Hematopoietic multipotent progenitor cell treated with erythropoietin and hydrocortisone succinate and interleukin-3 and kit ligand, for 8 days (in vitro differentiated cells): ENCODE data around the gene HSPA5.
"Not testable (repeated sequence)": the region's sequence is repeated elsewhere in the genome, so short reads cannot be mapped to it uniquely, and the experiment has no call there.

ENCODE experiments used
- DNase-seq: peaks from one replicate; pipeline ENCODE4 v3.0.0-alpha.2; 2015

HSPA5 gene

DNA sequence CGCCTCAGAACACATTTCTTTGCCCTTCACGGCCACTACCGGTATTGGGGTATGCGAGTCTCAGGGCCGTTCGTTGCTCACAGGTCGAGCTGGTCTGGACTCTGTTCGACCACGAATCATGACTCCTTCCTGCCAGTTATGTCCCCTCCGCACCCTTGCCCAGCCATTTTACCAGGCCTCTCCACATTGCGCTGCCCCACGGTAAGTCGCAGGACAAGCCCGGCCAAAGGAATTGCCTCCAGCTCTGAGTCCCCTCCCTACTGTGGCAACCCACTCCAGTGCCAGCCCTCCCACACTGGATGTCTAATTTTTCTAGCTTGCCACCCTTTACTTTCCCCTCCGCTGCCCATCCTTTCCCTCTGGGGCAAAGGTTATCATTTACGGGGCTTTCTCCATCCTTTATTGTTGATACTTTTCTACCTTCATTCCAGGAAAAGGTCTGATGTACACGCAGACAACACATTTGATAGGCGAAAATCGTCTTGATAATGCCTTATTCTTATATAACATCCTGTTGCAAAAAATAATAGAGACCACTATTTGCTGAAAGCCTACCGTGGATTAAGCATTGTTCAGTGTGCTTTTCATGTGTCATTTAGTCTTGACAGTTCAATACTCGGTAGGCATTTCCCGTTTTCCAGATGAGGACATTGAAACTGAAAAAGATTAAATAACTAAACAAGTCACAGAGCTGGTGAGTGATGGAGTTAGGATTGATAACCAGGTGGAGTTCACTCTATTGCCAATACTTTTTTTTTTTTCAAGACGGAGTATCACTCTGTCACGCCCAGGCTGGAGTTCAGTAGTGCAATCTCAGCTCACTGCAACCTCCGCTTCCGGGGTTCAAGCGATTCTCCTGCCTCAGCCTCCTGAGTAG is 958 bp upstream of the HSPA5 start:
- DNase-seq, result peak; percentile 14

DNA sequence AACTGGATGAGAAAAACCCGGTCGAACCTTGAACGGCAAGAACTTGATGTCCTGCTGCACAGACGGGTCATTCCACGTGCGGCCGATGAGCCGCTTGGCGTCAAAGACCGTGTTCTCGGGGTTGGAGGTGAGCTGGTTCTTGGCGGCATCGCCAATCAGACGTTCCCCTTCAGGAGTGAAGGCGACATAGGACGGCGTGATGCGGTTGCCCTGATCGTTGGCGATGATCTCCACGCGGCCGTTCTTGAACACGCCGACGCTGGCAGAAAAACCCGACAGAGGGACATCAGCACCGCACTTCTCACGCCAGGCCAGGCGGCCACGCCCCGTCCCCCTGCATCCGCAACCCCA is 519 bp downstream of the HSPA5 start:
- peak; percentile 56 for DNase-seq

DNA sequence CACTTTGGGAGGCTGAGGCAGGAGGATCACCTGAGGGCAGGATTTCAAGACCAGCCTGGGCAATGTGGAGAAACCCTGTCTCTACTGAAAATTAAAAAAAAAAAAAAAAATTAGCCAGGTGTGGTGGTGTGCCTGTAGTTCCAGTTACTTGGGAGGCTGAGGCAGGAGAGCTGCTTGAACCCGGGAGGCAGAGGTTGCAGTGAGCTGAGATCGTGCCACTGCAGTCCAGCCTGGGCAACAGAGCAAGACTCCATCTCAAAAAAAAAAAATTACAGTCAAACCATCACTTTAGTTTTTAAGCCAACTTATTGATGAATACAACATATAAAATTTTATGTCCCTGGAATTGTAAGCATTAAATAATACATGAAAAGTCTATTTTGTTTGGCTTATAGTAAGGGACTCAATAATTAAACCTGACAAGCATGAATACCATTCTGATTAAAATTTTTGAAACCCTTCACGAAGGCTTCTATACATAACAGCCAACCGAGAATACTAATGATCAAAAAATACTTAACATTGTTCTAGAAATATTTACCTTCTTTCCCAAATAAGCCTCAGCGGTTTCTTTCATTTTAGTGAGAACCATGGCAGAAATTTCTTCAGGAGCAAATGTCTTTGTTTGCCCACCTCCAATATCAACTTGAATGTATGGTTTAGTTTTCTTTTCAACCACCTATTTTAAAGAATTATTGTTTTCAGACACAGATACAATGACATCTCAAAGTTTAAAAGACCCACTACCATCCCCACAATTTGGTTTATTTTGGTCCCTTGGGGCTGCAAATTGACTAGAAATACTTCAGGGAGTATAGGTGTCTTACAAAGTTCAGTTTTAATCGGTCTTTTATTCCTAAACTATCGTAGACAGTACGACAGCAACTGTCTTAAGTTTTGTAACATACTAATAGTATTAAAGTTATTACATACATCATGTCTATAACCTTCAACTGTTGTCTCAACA is 1.2 kb downstream of the HSPA5 start:
- DNase-seq, result no peak

DNA sequence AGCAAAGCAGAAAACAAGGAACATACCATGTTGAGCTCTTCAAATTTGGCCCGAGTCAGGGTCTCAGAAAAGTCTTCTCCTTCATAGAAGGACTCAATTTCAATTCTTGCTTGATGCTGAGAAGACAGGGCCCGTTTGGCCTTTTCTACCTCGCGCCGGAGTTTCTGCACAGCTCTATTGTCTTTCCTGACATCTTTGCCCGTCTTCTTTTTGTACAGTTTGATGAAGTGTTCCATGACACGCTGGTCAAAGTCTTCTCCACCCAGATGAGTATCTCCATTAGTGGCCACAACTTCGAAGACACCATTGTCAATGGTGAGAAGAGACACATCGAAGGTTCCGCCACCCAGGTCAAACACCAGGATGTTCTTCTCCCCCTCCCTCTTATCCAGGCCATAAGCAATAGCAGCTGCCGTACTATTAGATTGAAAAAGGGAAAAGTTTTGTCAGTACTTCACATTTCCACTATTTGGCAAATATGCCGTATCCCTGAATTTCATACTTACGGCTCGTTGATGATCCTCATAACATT is 2.2 kb downstream of the HSPA5 start:
- no peak for DNase-seq

DNA sequence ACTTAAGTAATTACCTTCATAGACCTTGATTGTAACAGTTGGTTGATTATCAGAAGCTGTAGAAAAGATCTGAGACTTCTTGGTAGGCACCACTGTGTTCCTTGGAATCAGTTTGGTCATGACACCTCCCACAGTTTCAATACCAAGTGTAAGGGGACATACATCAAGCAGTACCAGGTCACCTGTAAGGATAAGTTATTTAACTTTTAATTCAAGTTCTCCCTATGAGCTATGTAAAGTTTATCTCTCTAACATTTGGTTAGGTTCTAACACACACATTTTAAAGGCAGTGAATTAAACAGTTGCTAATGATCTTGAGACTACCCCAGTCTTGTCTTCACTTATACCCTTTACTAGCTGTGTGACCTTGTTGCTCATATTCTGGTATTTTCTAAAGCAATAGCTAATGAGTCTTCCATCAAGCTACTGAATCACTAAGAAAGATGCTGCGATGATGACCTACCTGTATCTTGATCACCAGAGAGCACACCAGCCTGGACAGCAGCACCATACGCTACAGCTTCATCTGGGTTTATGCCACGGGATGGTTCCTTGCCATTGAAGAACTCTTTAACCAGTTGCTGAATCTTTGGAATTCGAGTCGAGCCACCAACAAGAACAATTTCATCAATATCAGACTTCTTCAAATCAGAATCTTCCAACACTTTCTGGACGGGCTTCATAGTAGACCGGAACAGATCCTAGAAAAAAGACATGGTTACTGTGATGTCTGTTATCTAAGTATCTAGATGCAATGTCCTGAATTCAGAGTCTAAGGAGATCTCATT is 2.8 kb downstream of the HSPA5 start:
- no peak for DNase-seq

DNA sequence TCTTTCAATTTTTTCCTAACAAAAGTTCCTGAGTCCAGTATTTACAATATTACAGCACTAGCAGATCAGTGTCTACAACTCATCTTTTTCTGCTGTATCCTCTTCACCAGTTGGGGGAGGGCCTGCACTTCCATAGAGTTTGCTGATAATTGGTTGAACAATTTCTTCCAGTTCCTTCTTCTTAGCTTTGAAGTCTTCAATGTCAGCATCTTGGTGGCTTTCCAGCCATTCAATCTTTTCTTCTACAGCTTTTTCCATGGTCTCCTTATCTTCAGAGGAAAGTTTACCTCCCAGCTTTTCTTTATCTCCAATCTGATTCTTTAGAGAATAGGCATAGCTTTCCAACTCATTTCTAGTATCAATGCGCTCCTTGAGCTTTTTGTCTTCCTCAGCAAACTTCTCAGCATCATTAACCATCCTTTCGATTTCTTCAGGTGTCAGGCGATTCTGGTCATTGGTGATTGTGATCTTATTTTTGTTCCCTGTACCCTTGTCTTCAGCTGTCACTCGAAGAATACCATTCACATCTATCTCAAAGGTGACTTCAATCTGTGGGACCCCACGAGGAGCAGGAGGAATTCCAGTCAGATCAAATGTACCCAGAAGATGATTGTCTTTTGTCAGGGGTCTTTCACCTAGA is 4.5 kb downstream of the HSPA5 start:
- DNase-seq, result not testable (repeated sequence)

DNA sequence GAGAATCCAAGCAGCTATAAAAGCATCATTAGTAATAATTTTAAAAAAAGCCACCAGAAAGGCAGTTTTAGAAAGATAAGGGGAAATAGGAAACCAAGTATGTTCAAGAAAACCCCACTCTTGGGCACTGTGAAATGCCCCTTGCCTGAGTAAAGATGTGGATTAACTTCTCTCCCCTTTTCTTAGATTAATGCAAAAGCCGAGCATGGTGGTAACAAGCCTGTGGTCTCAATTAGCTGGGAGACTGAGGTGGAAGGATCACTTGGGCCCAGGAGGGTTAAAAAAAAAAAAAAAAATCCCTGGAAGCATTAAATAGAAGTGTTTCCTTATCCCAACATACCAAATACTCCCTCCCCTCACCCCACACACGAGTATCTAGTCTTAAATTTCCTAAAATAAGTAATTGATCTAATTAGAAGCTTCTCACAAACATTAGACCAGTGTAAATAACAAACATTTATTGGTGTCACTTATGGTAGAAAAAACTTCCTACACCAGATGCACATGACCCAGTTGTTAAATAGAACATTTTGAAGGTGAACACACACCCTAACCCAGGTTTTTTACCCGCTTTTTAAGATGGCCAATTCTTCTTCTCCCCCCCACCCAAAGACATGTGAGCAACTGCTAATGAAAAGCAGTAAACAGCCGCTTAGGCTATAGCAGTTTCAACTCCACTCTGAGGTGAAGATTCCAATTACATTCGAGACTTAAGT is 5.2 kb downstream of the HSPA5 start:
- DNase-seq, result peak; percentile 6

DNA sequence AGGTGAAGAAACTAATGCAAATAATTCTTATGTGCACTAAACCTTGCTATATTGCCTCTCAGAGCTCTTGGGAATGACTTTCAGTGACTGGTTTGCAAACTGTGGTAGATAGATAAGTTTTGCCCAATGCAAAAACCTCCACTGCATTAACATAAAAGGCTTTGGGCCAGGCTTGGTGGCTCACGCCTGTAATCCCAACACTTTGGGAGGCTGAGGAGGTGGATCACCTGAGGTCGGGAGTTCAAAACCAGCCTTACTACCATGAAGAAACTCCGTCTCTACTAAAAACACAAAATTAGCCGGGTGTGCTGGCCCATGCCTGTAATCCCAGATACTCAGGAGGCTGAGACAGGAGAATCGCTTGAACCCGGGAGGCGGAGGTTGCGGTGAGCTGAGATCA is 7.0 kb downstream of the HSPA5 start:
- not testable (repeated sequence) for DNase-seq

DNA sequence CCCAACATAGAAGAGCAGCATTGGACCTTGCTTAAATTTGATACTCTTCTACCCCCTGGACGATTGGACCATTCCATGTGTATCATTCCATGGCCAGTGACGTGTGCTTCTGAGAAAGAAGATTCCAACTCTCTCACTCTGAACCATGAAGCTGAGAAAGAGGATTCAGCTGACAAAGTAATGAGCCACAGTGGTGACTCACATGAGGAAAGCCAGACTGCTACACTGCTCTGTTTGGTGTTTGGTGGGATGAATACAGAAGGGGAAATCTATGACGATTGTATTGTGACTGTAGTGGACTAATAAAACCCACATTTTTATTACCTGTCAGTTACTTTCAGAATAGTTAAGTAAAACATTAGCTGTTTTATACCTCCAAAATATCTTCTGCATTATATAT is 7.5 kb downstream of the HSPA5 start:
- DNase-seq, result peak; percentile 13

DNA sequence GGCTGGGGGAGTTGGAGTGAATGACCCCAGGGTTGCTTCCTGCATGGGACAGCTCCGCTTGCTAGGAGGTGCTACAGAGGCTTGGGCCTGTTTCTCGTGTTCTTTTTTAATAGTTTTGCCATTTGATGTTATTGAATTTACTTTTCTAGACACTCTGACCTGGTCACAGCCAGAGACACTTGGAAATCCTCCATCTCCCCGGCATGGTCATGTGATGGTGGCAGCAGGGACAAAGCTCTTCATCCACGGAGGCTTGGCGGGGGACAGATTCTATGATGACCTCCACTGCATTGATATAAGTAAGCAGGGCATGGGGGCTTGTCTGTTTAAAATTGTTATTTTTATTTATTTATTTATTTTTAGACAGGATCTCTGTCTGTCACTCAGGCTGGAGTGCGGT is 13.4 kb downstream of the HSPA5 start:
- no peak for DNase-seq

DNA sequence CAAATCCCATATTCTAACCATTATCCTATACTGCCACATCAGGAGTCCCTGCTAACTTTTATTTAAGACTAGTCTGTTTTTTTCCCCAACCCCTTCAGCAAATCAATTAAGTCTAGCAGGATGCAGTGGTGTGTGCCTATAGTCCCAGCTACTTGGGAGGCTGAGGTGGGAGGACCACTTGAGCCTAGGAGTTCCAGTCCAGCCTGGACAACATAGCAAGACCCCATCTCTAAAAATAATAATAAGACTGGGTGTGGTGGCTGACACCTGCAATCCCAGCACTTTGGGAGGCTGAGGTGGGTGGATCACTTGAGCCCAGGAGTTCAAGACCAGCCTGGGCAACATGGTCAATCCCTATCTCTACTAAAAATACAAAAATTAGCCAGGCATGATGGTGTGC is 16.3 kb downstream of the HSPA5 start:
- not testable (repeated sequence) for DNase-seq

DNA sequence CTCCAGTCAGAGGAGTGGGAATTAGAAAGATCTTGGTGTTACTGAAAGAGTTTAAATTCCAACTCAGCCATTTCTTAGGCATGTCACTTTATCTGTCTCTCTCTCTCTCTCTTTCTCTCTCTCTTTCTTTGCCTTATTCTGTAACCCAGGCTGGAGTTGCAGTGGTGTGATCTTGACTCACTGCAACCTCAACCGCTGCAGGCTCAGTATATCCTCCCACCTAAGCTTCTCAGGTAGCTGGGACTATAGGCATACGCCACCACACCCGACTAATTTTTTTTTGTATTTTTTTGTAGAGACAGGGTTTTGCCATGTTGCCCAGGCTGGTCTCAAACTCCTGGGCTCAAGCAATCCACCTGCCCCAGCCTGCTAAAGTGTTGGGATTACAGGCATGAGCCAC is 22.5 kb downstream of the HSPA5 start:
- no peak for DNase-seq

DNA sequence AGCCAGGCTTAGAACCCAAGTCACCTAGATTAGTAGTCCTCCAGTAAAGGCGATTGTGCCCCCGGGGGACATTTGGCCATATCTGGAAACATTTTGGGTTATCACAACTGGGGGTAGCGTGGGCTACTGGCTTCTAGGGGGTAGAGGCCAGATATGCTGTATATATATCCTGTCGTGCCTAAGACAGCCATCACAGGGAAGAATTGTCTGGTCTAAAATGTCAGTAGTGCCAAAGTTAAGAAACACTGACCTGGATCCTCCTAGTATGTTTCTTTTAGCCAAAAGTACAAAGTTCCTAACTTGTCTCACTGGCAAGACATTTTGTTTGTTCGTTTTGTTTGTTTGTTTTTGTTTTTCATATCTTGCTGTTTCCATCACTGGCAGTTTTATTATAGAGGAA is 27.0 kb downstream of the HSPA5 start:
- no peak for DNase-seq

DNA sequence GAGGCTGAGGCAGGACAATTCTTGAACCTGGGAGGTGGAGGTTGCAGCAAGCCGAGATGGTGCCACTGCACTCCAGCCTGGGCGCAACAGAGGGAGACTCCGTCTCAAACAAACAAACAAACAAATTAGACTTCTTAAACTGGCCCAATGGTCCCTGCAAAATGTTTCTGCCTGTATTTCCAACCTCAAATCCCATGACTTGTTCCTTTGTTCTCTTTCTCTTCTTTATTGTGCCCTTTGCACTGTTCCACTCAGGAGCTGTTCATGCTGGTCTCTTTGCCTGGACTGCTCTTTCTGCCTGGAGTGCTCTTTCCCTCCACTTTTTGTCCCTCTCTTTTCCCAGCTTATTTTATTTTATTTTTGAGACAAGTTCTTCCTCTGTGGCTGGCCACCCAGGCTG is 36.7 kb downstream of the HSPA5 start:
- no peak for DNase-seq

DNA sequence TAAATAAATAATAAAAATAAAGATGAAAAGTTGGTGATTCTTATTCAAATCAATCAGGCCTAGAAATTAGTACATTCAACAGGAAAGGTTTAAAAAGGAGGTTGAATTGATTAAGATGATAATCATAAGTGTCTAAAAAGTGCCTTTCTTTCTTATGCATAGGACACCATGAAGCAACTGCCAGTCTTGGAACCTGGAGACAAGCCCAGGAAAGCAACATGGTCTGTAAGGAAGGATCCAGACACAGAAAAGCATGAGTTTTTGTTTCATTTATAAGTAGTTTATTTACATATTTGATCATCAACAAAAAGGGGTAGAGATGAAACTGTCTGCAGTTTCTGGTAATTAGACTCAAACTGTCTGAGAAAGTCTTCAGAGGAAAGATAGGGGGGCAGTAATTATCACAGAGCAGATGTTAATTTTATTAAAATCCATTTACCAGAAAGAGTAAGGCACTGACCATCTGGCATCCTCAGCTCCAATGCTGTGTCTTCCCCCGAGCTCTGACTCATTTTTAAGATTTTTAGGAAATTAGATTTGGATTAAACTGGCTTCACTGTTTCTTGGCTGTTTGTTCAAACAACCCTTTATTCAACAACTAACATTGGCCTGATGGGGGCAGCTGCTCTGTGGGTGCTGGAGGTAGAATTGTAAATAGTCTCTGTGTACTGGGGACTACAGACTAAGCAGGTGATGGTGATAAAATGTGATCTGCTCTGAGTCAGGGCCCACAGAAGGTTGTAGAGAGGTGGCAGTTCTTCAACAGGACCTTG is 38.1 kb downstream of the HSPA5 start:
- DNase-seq, result no peak

DNA sequence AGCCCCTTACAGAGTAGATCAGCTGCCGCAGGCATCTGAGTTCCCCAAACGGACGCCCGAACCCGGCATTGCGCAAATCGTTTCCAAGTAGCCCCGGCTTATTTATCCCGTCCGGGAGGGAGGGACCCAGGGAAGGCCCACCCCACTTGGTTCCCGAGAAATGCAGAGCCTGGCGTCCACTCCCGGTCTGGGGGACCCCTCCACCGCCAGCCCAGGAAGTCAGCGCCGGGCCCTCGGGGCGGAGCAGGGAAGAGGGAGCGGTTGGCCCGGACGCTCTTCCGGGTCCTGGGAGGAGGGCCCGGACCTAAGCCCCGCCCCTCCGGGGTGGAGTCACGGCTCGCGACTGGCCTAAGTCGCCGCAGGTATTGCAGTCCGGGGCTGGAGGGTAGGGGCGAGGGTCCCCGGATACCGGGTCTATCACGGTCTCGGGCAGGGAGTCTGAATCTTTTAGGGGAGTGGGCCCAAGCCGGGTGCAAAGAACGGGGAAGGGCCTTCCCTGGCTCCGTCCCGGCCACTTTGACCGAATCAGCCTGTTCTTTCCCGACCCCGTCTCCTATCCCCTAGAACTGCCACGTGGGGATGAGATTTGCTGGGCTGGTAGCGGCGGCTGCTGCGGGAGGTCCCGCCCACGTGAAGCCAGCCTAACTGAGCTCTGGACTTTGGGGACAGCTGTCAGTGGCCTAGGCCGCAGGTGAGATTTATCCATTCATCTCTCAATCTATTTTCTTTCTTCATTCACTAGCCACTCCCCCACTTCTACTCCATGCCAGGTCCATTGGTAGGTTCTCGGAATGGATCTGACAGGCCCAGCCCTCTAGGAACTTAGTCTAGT is 40.7 kb downstream of the HSPA5 start, which contains the start of gene RABEPK:
Gene RABEPK (plus strand): TSS at position 327 of the 832 bp plus-strand sequence. CDS start 2,472 bp downstream, outside the sequence.
- DNase-seq, result peak; percentile 92

DNA sequence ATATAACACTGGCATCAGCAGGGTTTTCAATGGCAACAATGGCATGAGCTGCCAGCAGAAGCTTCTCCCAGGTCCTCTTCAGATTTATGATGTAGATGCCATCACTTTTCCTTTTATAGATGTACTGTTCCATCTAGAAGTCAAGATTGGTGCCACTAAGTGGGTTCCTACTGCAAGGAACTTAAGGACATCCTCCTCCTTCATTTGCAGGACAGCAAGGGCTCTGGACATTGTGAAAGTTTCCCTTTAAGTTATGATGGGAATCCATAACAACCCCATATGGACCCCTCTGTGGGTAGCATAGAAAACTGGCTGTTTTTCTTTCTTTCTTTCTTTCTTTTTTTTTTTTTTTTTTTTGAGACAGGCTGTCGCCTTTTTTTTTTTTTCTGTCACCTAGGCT is 45.6 kb downstream of the HSPA5 start:
- DNase-seq, result not testable (repeated sequence)

DNA sequence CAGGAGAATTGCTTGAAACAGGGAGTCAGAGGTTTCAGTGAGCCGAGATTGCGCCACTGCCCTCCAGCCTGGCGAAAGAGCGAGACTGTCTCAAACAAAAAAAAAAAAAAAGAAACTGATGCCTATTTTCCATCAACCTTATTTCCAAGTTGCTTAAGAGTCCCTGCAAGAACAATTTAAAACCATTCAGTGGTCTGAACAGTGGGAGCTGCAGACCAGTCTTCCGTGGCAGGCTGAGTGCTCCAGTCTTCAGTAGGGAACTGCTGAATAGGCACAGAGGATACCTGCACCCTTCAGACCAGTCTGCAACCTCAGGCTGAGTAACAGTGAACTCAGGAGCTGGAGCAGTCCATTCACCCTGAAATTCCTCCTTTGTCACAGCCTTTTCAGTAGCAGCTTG is 46.7 kb downstream of the HSPA5 start:
- not testable (repeated sequence) for DNase-seq

DNA sequence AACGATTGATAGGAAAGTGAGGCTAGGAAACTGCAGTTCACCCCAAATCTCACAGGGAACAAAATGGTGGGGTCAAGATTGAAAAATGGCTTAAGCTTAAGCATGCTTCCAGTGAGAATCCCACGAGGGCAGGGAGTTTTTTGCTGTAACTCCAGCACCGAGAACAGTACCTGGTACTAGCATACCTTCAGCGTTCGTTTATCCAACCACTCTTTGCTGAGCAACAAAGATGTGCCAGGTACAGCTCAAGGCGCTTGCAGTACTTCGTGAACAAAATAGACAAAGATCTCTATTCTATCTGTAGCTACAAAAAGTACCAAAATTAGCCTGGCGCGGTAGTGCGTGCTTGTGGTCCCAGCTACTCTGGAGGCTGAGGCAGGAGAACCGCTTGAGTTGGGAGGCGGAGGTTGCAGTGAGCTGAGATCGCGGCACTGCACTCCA is 50.8 kb downstream of the HSPA5 start:
- peak; percentile 56 for DNase-seq
